GM06990 (cell line): ENCODE data around the gene FRMD4A.
"Not testable (repeated sequence)": the region's sequence is repeated elsewhere in the genome, so short reads cannot be mapped to it uniquely, and the experiment has no call there.

ENCODE experiments used
- DNase-seq: peaks from one replicate; pipeline ENCODE4 v3.0.0-alpha.2; 2011; ENCODE audit not compliant: insufficient read length; ENCODE audit errors: extremely low read depth
- H3K27me3 ChIP-seq: replicated peaks from 2 replicates; pipeline ENCODE4 v1.6.0; 2011; ENCODE audit warnings: low read length; ENCODE audit not compliant: control insufficient read depth, insufficient read depth
- H3K36me3 ChIP-seq: 2 replicates; pipeline ENCODE4 v1.5.1; 2011; ENCODE audit warnings: low read length; ENCODE audit not compliant: control insufficient read depth, insufficient read depth
- H3K4me3 ChIP-seq: replicated peaks from 2 replicates; pipeline ENCODE4 v1.5.1; 2011; ENCODE audit warnings: low read depth, mild to moderate bottlenecking, control low read depth, low read length
- TF ChIP-seq, protein P1 (sequence below): IDR thresholded peaks from 2 replicates; pipeline ENCODE4 v1.5.1; 2011; ENCODE audit warnings: low read length, control low read depth, mild to moderate bottlenecking, inconsistent platforms; ENCODE audit not compliant: insufficient read depth, poor library complexity, severe bottlenecking

FRMD4A gene

GRCh38 chr10:14146501-14146900, 184.2 kb downstream of the FRMD4A start:
- H3K27me3 ChIP-seq = peaks cover 2% of the 10 kb centered on the region
- DNase-seq = no peak
- TF ChIP-seq, protein P1, sequence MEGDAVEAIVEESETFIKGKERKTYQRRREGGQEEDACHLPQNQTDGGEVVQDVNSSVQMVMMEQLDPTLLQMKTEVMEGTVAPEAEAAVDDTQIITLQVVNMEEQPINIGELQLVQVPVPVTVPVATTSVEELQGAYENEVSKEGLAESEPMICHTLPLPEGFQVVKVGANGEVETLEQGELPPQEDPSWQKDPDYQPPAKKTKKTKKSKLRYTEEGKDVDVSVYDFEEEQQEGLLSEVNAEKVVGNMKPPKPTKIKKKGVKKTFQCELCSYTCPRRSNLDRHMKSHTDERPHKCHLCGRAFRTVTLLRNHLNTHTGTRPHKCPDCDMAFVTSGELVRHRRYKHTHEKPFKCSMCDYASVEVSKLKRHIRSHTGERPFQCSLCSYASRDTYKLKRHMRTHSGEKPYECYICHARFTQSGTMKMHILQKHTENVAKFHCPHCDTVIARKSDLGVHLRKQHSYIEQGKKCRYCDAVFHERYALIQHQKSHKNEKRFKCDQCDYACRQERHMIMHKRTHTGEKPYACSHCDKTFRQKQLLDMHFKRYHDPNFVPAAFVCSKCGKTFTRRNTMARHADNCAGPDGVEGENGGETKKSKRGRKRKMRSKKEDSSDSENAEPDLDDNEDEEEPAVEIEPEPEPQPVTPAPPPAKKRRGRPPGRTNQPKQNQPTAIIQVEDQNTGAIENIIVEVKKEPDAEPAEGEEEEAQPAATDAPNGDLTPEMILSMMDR = no peak
- H3K4me3 ChIP-seq = no peak overlapping the region
- H3K36me3 ChIP-seq = no peaks in the 10 kb centered on the region

DNA sequence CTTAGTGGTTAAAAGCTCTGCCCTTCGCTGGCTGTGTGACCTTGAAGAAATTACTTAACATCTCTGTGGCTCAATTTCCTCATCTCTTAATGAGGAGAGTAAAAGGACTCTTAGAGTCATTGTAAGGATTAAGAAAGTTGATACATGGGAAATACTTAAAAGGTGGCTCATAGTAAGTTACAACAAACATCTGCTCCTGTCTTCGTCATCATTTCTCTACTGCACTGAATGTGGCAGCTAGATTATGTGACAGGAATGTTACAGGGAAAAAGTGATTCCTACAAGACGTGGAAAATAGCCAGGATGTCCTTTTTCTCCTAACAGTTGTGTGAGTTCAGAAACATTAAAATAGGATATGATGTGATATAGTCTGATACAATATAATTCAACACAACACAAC, 184.7 kb downstream of the FRMD4A start:
- no peak for DNase-seq
- H3K36me3 ChIP-seq = no peaks in the 10 kb centered on the region
- H3K4me3 ChIP-seq = no peak overlapping the region
- TF ChIP-seq, protein P1 = no peak
- H3K27me3 ChIP-seq = peaks cover 2% of the 10 kb centered on the region

- Histone ChIP-seq H3K36me3 (no peaks in the 10 kb centered on the region), H3K4me3 (no peak overlapping the region), H3K27me3 (peaks cover 2% of the 10 kb centered on the region)
- TF ChIP-seq, protein P1 = no peak
- DNase-seq = no peak
These were observed 186.3 kb downstream of the FRMD4A start for GRCh38 chr10:14144451-14144850.

GRCh38 chr10:14142606-14143250, 188.0 kb downstream of the FRMD4A start:
- TF ChIP-seq, protein P1 = no peak
- no peak for DNase-seq

DNA sequence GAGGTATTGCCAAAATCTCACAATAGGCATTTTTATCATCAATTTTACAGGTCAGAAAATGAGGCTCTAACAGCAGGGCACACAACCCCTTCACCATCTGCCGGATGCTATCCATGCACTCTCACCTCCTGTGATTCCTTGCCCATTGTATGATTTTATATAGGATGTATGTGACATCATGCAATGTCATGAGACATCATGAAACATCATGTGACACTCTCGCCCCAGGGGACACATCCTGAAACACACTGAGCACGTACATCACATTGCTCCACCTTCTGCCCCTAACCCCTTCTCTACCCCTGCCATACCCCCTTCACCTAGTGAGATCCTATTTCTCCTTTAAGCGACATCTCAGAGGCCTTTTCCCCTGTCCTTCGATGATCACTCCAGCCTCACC, 189.4 kb downstream of the FRMD4A start:
- H3K4me3 ChIP-seq = no peak overlapping the region
- no peaks in the 10 kb centered on the region for H3K36me3 ChIP-seq
- DNase-seq = no peak
- TF ChIP-seq, protein P1 = no peak
- H3K27me3 ChIP-seq = peaks cover 3% of the 10 kb centered on the region

More at GRCh38 chr10:14142606-14143250, 188.0 kb downstream of the FRMD4A start:
- Histone ChIP-seq H3K4me3 (no peak overlapping the region), H3K27me3 (peaks cover 2% of the 10 kb centered on the region), H3K36me3 (no peaks in the 10 kb centered on the region)

DNA sequence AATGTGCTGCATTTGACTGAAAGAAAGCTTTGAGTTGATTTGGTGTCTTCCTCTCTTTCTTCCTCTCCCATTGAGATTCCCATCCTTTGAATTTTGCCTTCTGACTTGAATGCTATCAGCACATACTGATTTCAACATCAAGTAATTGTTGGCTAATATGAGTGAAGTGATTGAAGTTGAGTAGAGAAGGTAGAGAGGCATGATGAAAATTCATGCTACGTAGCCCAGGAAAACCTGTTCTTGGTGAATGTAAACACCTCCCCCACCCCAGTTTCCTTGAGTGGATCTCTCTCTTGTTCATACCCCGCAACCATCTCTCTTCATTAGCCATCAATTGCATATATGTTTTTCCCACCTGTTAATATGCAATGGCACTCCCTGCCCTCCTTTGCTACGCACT, 193.3 kb downstream of the FRMD4A start:
- Histone ChIP-seq H3K27me3 (peaks cover 1% of the 10 kb centered on the region; the same call in 1 of the 2 replicates), H3K36me3 (no peaks in the 10 kb centered on the region), H3K4me3 (no peak overlapping the region)
- TF ChIP-seq, protein P1 = no peak
- no peak for DNase-seq

DNA sequence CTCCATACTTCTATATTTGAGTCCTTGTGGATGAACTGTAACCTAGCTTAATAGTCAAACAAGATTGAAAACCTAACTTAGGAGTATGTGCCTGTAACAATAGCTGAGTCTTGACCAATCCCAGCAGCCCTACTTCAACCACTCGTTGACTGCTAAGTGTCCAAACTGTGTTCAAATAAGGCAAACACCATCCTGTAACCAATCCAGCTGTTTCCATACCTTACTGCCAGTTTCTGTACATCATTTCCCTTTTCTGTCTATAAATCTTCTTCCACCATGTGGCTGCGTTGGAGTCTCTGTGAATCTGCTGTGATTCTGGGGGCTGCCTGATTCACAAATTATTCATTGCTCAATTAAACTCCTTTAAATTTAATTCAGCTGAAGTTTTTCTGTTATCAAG, 195.5 kb downstream of the FRMD4A start:
- not testable (repeated sequence) for DNase-seq, H3K4me3 ChIP-seq, H3K27me3 ChIP-seq, H3K36me3 ChIP-seq
